Activated gamma-delta T cell treated with anti-CD3 and anti-CD28 coated beads, Interleukin-2, amount 50 U/mL, for 16 hours (primary cell): Measurements from ENCODE around the gene BRWD1.

Experiments used
- DNase-seq: peaks from one replicate; pipeline ENCODE4 v3.0.0-alpha.2; 2020; ENCODE audit warnings: low read depth

Gene BRWD1

GRCh38 chr21:39313571-39314142, at the start of gene BRWD1:
TSS of gene BRWD1 (minus strand) at chr21:39313632. CDS start at chr21:39313491, 141 bp downstream.
- peak; percentile 60 for DNase-seq

GRCh38 chr21:39362733-39363132, 49.3 kb upstream of the BRWD1 start:
- DNase-seq, result no peak

GRCh38 chr21:39359382-39359781, 46.0 kb upstream of the BRWD1 start:
- DNase-seq, result no peak

- no peak for DNase-seq
Measured at GRCh38 chr21:39353295-39353694, 39.9 kb upstream of the BRWD1 start.

- DNase-seq, result no peak
Measured at GRCh38 chr21:39350094-39351005, 36.9 kb upstream of the BRWD1 start.

GRCh38 chr21:39349211-39350093, 36.0 kb upstream of the BRWD1 start:
- DNase-seq, result peak; percentile 95

- peak; percentile 89 for DNase-seq
Measured at GRCh38 chr21:39348355-39349210, 35.2 kb upstream of the BRWD1 start, which contains the start of gene HMGN1. TSS of gene HMGN1 (minus strand) at chr21:39349088. CDS start at chr21:39348917, 171 bp downstream.

GRCh38 chr21:39348040-39348354, 34.6 kb upstream of the BRWD1 start:
- DNase-seq, result no peak

GRCh38 chr21:39347537-39347936, 34.1 kb upstream of the BRWD1 start:
- no peak for DNase-seq

GRCh38 chr21:39346671-39347331, 33.4 kb upstream of the BRWD1 start:
- no peak for DNase-seq

- no peak for DNase-seq
Measured at GRCh38 chr21:39346206-39346605, 32.8 kb upstream of the BRWD1 start.

GRCh38 chr21:39345440-39345839, 32.0 kb upstream of the BRWD1 start:
- no peak for DNase-seq

- no peak for DNase-seq
Measured at GRCh38 chr21:39344848-39345247, 31.4 kb upstream of the BRWD1 start.

GRCh38 chr21:39341249-39341923, 28.0 kb upstream of the BRWD1 start:
- DNase-seq, result no peak

GRCh38 chr21:39340687-39341086, 27.3 kb upstream of the BRWD1 start:
- no peak for DNase-seq

GRCh38 chr21:39339231-39339630, 25.8 kb upstream of the BRWD1 start:
- no peak for DNase-seq

- no peak for DNase-seq
Measured at GRCh38 chr21:39336457-39337008, 23.1 kb upstream of the BRWD1 start.

- no peak for DNase-seq
Measured at GRCh38 chr21:39334611-39335010, 21.2 kb upstream of the BRWD1 start.

- DNase-seq, result no peak
Measured at GRCh38 chr21:39332175-39332574, 18.7 kb upstream of the BRWD1 start.

GRCh38 chr21:39330001-39330400, 16.6 kb upstream of the BRWD1 start:
- no peak for DNase-seq
